K562 (cell line): ENCODE data around the gene MGAT5. TPM values are rescaled to one million over a fixed set of nuclear protein-coding genes. Genes with fewer than 3 reads are reported as not detected.

ENCODE experiments used
- BRD9 ChIP-seq: fragments of 450-650 bp; IDR thresholded peaks from 2 replicates; pipeline ENCODE4 v1.6.1; 2018; ENCODE audit warnings: low read depth; ENCODE audit not compliant: partially characterized antibody
- HCFC1 ChIP-seq: IDR thresholded peaks from 2 replicates; pipeline ENCODE4 v1.6.1; 2012; ENCODE audit warnings: low read depth, low read length, improper control_type of control experiment
- LEF1 ChIP-seq: fragments of 450-650 bp; IDR thresholded peaks from 2 replicates; pipeline ENCODE4 v1.6.1; 2016; ENCODE audit warnings: mild to moderate bottlenecking
- SMARCE1 ChIP-seq: fragments of 450-650 bp; IDR thresholded peaks from 2 replicates; pipeline ENCODE4 v1.7.1; 2016; ENCODE audit warnings: mild to moderate bottlenecking
- THRAP3 ChIP-seq: fragments of 450-650 bp; IDR thresholded peaks from 2 replicates; pipeline ENCODE4 v1.6.1; 2016; ENCODE audit warnings: mild to moderate bottlenecking, inconsistent platforms, borderline replicate concordance
- WHSC1 ChIP-seq: IDR thresholded peaks from one replicate; pipeline ENCODE4 v1.6.1; 2012; ENCODE audit warnings: low read length, control low read depth, inconsistent platforms
- polyA plus RNA-seq, 8 experiments: library from polyadenylated mRNA; depleted of rRNA in 4 of 8; stranded (reverse) in 5 of 8; unstranded in 3 of 8; fragments of >200 nt; fragmentation: Nextera tagmentation in 2 of 8; fragmentation: Illumina TruSeq in 1 of 8; extraction: Ambion mirVana in 2 of 8; extraction: Trizol in 1 of 8; gene quantifications; 2 replicates each; pipeline versions ENCODE4 v1.2.1 to v1.2.3, GENCODE V29; 2011 to 2014; ENCODE audit warnings: inconsistent platforms in 1 of 8, missing spikeins in 1 of 8
- total RNA-seq, 7 experiments: library from RNA; depleted of rRNA in 6 of 7; stranded (reverse); fragments of >200 nt in 6 of 7; fragmentation: Illumina TruSeq in 2 of 7; extraction: Trizol in 2 of 7; gene quantifications; 2 replicates each; pipeline versions ENCODE4 v1.2.1 to v1.2.3, GENCODE V29; 2011 to 2021; ENCODE audit warnings: low replicate concordance in 1 of 7
- TF ChIP-seq, protein P1 (sequence below): sonication (generic); formaldehyde crosslinking; IDR thresholded peaks from 2 replicates; pipeline ENCODE4 v1.8.1; 2023; ENCODE audit warnings: missing genetic modification reagents, mild to moderate bottlenecking, borderline replicate concordance
- TF ChIP-seq, protein P2 (sequence below), 2 experiments: IDR thresholded peaks in 1 of 2; conservative IDR thresholded peaks in 1 of 2; 2 replicates each; pipeline ENCODE4 v1.6.1; 2016; ENCODE audit warnings: low read depth in 2 of 2, mild to moderate bottlenecking in 1 of 2, missing compliant biosample characterization in 1 of 2, missing genetic modification characterization in 1 of 2, moderate library complexity in 1 of 2

MGAT5 gene
- total and polyA plus RNA-seq, 9 of the 15 experiments (the other 6 are each of a cell fraction or from before 2014, with no cell fraction given) = 1.6 to 18.6 (median 11.1) TPM

DNA sequence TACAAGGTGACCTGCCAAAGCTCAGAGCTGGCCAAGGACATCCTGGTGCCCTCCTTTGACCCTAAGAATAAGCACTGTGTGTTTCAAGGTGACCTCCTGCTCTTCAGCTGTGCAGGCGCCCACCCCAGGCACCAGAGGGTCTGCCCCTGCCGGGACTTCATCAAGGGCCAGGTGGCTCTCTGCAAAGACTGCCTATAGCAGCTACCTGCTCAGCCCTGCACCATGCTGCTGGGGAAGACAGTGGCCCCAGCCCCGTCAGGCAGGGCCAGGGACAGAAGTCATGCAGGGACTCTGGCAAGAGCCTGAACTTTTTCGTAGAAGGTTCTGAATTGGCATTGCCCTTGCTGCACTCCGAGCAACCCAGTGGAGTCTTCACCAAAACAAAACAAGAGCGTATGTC is 194.8 kb downstream of the MGAT5 start (continued):
- TF ChIP-seq, protein P1, sequence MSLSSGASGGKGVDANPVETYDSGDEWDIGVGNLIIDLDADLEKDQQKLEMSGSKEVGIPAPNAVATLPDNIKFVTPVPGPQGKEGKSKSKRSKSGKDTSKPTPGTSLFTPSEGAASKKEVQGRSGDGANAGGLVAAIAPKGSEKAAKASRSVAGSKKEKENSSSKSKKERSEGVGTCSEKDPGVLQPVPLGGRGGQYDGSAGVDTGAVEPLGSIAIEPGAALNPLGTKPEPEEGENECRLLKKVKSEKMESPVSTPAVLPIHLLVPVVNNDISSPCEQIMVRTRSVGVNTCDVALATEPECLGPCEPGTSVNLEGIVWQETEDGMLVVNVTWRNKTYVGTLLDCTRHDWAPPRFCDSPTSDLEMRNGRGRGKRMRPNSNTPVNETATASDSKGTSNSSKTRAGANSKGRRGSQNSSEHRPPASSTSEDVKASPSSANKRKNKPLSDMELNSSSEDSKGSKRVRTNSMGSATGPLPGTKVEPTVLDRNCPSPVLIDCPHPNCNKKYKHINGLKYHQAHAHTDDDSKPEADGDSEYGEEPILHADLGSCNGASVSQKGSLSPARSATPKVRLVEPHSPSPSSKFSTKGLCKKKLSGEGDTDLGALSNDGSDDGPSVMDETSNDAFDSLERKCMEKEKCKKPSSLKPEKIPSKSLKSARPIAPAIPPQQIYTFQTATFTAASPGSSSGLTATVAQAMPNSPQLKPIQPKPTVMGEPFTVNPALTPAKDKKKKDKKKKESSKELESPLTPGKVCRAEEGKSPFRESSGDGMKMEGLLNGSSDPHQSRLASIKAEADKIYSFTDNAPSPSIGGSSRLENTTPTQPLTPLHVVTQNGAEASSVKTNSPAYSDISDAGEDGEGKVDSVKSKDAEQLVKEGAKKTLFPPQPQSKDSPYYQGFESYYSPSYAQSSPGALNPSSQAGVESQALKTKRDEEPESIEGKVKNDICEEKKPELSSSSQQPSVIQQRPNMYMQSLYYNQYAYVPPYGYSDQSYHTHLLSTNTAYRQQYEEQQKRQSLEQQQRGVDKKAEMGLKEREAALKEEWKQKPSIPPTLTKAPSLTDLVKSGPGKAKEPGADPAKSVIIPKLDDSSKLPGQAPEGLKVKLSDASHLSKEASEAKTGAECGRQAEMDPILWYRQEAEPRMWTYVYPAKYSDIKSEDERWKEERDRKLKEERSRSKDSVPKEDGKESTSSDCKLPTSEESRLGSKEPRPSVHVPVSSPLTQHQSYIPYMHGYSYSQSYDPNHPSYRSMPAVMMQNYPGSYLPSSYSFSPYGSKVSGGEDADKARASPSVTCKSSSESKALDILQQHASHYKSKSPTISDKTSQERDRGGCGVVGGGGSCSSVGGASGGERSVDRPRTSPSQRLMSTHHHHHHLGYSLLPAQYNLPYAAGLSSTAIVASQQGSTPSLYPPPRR (CRISPR knock-in tag) = no peak
- TF ChIP-seq, protein P2, sequence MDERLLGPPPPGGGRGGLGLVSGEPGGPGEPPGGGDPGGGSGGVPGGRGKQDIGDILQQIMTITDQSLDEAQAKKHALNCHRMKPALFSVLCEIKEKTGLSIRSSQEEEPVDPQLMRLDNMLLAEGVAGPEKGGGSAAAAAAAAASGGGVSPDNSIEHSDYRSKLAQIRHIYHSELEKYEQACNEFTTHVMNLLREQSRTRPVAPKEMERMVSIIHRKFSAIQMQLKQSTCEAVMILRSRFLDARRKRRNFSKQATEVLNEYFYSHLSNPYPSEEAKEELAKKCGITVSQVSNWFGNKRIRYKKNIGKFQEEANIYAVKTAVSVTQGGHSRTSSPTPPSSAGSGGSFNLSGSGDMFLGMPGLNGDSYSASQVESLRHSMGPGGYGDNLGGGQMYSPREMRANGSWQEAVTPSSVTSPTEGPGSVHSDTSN (CRISPR knock-in tag; IDR thresholded peaks at IDR 0.05; ENCODE audit: low read depth) = no peak
- TF ChIP-seq, protein P2 (tag; conservative IDR thresholded peaks at IDR 0.05; ENCODE audit: low read depth) = no peak
- TF ChIP-seq HCFC1 (no peak), THRAP3 (no peak), BRD9 (no peak), LEF1 (no peak), SMARCE1 (no peak), WHSC1 (no peak)
